ENCODE results near the gene MAP3K3.

Gene MAP3K3

DNA sequence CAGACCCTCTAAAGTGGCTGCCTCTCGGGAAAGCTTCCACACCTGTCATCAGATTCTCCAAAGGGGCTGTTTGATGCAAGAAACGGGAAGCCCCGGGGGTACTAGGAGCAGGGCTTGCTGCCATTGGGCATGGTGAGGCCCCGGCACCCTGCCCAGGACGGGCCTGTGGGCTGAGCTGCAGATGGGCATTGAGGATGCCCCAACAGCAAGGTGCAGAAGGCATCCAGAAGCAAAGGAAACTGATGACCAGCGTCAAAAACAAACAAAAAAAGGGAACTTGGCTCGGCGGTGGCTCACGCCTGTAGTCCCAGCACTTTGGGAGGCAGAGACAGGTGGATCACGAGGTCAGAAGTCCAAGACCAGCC is 79.2 kb downstream of the MAP3K3 start:
- H3K9me3 ChIP-seq (ENCODE audit: insufficient read depth, low read length, severe bottlenecking): no peaks in the 10 kb centered on the region
- H3K9ac ChIP-seq (ENCODE audit: low read depth, low read length): no peak overlapping the region
- H3K4me2 ChIP-seq (ENCODE audit: insufficient read depth, low read length): peak overlapping the region; percentile 43
- no peak overlapping the region for H2AFZ ChIP-seq (ENCODE audit: low read depth, low read length)
- peaks cover 36% of the 10 kb centered on the region for H3K4me1 ChIP-seq (ENCODE audit: insufficient read depth, low read length)
- H3K79me2 ChIP-seq (ENCODE audit: insufficient read depth, low read length): peaks cover 12% of the 10 kb centered on the region
- DNase-seq: no peak
- peaks cover 59% of the 10 kb centered on the region for H3K36me3 ChIP-seq (ENCODE audit: insufficient read depth, low read length)
- peaks cover 41% of the 10 kb centered on the region for H4K20me1 ChIP-seq (ENCODE audit: insufficient read depth, low read length)
- peak overlapping the region; percentile 50 for H3K27ac ChIP-seq (ENCODE audit: low read length)
- TF ChIP-seq EZH2 (IDR thresholded peaks at IDR 0.05; ENCODE audit: borderline replicate concordance, low read depth, low read length, severe bottlenecking): no peak
- TF ChIP-seq, protein P1, sequence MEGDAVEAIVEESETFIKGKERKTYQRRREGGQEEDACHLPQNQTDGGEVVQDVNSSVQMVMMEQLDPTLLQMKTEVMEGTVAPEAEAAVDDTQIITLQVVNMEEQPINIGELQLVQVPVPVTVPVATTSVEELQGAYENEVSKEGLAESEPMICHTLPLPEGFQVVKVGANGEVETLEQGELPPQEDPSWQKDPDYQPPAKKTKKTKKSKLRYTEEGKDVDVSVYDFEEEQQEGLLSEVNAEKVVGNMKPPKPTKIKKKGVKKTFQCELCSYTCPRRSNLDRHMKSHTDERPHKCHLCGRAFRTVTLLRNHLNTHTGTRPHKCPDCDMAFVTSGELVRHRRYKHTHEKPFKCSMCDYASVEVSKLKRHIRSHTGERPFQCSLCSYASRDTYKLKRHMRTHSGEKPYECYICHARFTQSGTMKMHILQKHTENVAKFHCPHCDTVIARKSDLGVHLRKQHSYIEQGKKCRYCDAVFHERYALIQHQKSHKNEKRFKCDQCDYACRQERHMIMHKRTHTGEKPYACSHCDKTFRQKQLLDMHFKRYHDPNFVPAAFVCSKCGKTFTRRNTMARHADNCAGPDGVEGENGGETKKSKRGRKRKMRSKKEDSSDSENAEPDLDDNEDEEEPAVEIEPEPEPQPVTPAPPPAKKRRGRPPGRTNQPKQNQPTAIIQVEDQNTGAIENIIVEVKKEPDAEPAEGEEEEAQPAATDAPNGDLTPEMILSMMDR (IDR thresholded peaks at IDR 0.05; ENCODE audit: borderline replicate concordance, extremely low read depth, low read length, poor library complexity, severe bottlenecking): no peak
- no peak for ATAC-seq (ENCODE audit: insufficient read depth, low read depth)
- no peaks in the 10 kb centered on the region for H3K27me3 ChIP-seq (ENCODE audit: insufficient read depth, low read length, poor library complexity)
- H3K4me3 ChIP-seq (ENCODE audit: low read depth in 1 of 2, low read length in 2 of 2): no peak overlapping the region

- H3K27ac ChIP-seq (ENCODE audit: low read length): peak overlapping the region; percentile 36; the same call in 1 of the 2 replicates
- peaks cover 35% of the 10 kb centered on the region for H4K20me1 ChIP-seq (ENCODE audit: insufficient read depth, low read length)
- H2AFZ ChIP-seq (ENCODE audit: low read depth, low read length): no peak overlapping the region
- H3K27me3 ChIP-seq (ENCODE audit: insufficient read depth, low read length, poor library complexity): no peaks in the 10 kb centered on the region
- 0 out of 3 replicates have a peak, but pooled peaks have one; percentile 5 for ATAC-seq (ENCODE audit: insufficient read depth, low read depth)
- H3K79me2 ChIP-seq (ENCODE audit: insufficient read depth, low read length): peaks cover 12% of the 10 kb centered on the region
- no peak overlapping the region for H3K9ac ChIP-seq (ENCODE audit: low read depth, low read length)
- H3K9me3 ChIP-seq (ENCODE audit: insufficient read depth, low read length, severe bottlenecking): no peaks in the 10 kb centered on the region
- peaks cover 37% of the 10 kb centered on the region for H3K4me1 ChIP-seq (ENCODE audit: insufficient read depth, low read length)
- H3K4me2 ChIP-seq (ENCODE audit: insufficient read depth, low read length): peak overlapping the region; percentile 43; the same call in 1 of the 2 replicates
- no peak overlapping the region for H3K4me3 ChIP-seq (ENCODE audit: low read depth in 1 of 2, low read length in 2 of 2)
- DNase-seq: peak; percentile 64
- TF ChIP-seq, protein P1 (IDR thresholded peaks at IDR 0.05; ENCODE audit: borderline replicate concordance, extremely low read depth, low read length, poor library complexity, severe bottlenecking): no peak
- TF ChIP-seq EZH2 (IDR thresholded peaks at IDR 0.05; ENCODE audit: borderline replicate concordance, low read depth, low read length, severe bottlenecking): no peak
- H3K36me3 ChIP-seq (ENCODE audit: insufficient read depth, low read length): peaks cover 55% of the 10 kb centered on the region
These were observed 79.9 kb downstream of the MAP3K3 start for GRCh38 chr17:63701868-63702720.

- peak overlapping the region; percentile 36; the same call in 1 of the 2 replicates for H3K27ac ChIP-seq (ENCODE audit: low read length)
- H3K79me2 ChIP-seq (ENCODE audit: insufficient read depth, low read length): peaks cover 12% of the 10 kb centered on the region
- TF ChIP-seq, protein P1 (IDR thresholded peaks at IDR 0.05; ENCODE audit: borderline replicate concordance, extremely low read depth, low read length, poor library complexity, severe bottlenecking): no peak
- no peak for TF ChIP-seq EZH2 (IDR thresholded peaks at IDR 0.05; ENCODE audit: borderline replicate concordance, low read depth, low read length, severe bottlenecking)
- no peaks in the 10 kb centered on the region for H3K27me3 ChIP-seq (ENCODE audit: insufficient read depth, low read length, poor library complexity)
- H3K9ac ChIP-seq (ENCODE audit: low read depth, low read length): no peak overlapping the region
- DNase-seq: no peak
- peaks cover 52% of the 10 kb centered on the region for H3K36me3 ChIP-seq (ENCODE audit: insufficient read depth, low read length)
- no peaks in the 10 kb centered on the region for H3K9me3 ChIP-seq (ENCODE audit: insufficient read depth, low read length, severe bottlenecking)
- H4K20me1 ChIP-seq (ENCODE audit: insufficient read depth, low read length): peaks cover 29% of the 10 kb centered on the region
- no peak overlapping the region for H3K4me2 ChIP-seq (ENCODE audit: insufficient read depth, low read length)
- no peak overlapping the region for H3K4me3 ChIP-seq (ENCODE audit: low read depth in 1 of 2, low read length in 2 of 2)
- peaks cover 33% of the 10 kb centered on the region for H3K4me1 ChIP-seq (ENCODE audit: insufficient read depth, low read length)
- ATAC-seq (ENCODE audit: insufficient read depth, low read depth): no peak
- H2AFZ ChIP-seq (ENCODE audit: low read depth, low read length): no peak overlapping the region
These were observed 80.5 kb downstream of the MAP3K3 start for GRCh38 chr17:63702721-63703015.

Measured in DND-41 (cell line).